Activated B cell treated with CpG ODN at 0.5 μM for 24 hours (primary cell): ENCODE measurements around the gene RBFOX2. TPM values are rescaled to one million over a fixed set of nuclear protein-coding genes. Genes with fewer than 3 reads are reported as not detected.

ENCODE experiments used
- ATAC-seq: fragments of 200-7000 bp; cut with Tn5 transposase; one replicate; pipeline ENCODE4 v1.10.0; 2021; ENCODE audit warnings: low read depth, mild to moderate bottlenecking, moderate library complexity
- CTCF ChIA-PET: fragments of 350-600 bp; sonication (Branson Sonifier 250); formaldehyde crosslinking; loops from one replicate; lab custom pipeline; 2021; ENCODE audit warnings: antibody characterized with exemption; lab: Charles Lee
- POLR2A ChIA-PET: fragments of 350-600 bp; sonication (Branson Sonifier 250); formaldehyde crosslinking; loops from one replicate; lab custom pipeline; 2021; ENCODE audit warnings: antibody characterized with exemption; lab: Charles Lee
- DNase-seq: peaks from one replicate; pipeline ENCODE4 v3.0.0; 2022
- H3K27ac Mint-ChIP-seq: one replicate; pipeline ENCODE4 v1.8.0; 2020; ENCODE audit warnings: mixed read lengths
- H3K27me3 Mint-ChIP-seq: one replicate; pipeline ENCODE4 v1.8.0; 2021; ENCODE audit warnings: mixed read lengths
- H3K36me3 Mint-ChIP-seq: one replicate; pipeline ENCODE4 v1.8.0; 2021; ENCODE audit warnings: low read depth, mixed read lengths
- H3K4me1 Mint-ChIP-seq: one replicate; pipeline ENCODE4 v1.8.0; 2021; ENCODE audit warnings: mixed read lengths
- H3K4me3 Mint-ChIP-seq: one replicate; pipeline ENCODE4 v1.8.0; 2020; ENCODE audit warnings: mild to moderate bottlenecking, mixed read lengths
- H3K9me3 Mint-ChIP-seq: one replicate; pipeline ENCODE4 v1.8.0; 2020; ENCODE audit warnings: mixed read lengths
- intact Hi-C: fragments of 100-400 bp; cut with micrococcal nuclease; formaldehyde crosslinking; loops from one replicate; pipeline ENCODE4 v1.15.1; 2024
- total RNA-seq: library from RNA; stranded (reverse); gene quantifications from 2 replicates; pipeline ENCODE4 v1.2.3, GENCODE V29; 2022
- TF ChIP-seq, protein P1 (sequence below): fragments of 200-600 bp; IDR thresholded peaks from one replicate; pipeline ENCODE4 v1.8.0; 2022; ENCODE audit warnings: antibody characterized with exemption, mild to moderate bottlenecking

Gene RBFOX2
- total RNA-seq, 1 donor from 2014 or later: not detected

DNA sequence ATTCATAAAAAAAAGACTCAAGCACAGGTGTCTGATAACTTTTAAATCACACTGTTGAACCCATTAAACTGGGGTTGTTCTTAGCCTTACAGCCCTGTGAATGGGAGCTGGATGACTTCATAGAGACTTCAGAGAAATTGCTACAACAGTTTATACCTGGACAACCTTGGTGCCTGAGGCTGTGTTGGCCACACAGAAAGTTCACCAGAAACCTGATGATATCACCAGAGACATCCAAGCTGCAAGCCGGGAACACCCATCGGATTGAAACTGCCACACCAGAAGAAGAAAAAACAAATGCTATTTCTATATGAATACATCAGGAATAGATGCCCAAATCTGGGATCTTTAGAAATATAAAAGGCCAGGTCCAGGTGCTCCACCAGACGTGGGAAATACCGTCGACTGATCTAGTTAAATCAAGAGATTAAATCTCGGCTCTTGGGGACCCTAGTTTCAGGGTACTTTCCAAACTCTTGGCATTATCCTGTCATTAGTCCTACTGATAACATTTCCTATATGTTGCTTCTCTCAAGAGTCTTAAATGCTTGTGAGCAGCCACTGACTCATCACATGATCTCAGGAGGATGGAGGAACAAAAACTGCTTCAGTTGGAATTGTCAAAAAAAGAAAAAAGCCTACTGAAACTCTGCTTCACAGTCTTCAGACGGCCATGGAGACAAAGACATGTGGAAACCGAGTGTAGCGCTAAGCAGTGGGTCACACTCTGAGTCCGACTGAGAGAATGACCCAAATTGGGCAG, 339.5 kb downstream of the RBFOX2 start:
- Mint-ChIP-seq H3K4me1 (peaks cover 15% of the 10 kb centered on the region), H3K27ac (no peak overlapping the region), H3K9me3 (no peaks in the 10 kb centered on the region), H3K4me3 (no peak overlapping the region), H3K36me3 (no peaks in the 10 kb centered on the region), H3K27me3 (peaks cover 4% of the 10 kb centered on the region)
- CTCF ChIA-PET: no interaction called here
- TF ChIP-seq, protein P1, sequence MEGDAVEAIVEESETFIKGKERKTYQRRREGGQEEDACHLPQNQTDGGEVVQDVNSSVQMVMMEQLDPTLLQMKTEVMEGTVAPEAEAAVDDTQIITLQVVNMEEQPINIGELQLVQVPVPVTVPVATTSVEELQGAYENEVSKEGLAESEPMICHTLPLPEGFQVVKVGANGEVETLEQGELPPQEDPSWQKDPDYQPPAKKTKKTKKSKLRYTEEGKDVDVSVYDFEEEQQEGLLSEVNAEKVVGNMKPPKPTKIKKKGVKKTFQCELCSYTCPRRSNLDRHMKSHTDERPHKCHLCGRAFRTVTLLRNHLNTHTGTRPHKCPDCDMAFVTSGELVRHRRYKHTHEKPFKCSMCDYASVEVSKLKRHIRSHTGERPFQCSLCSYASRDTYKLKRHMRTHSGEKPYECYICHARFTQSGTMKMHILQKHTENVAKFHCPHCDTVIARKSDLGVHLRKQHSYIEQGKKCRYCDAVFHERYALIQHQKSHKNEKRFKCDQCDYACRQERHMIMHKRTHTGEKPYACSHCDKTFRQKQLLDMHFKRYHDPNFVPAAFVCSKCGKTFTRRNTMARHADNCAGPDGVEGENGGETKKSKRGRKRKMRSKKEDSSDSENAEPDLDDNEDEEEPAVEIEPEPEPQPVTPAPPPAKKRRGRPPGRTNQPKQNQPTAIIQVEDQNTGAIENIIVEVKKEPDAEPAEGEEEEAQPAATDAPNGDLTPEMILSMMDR: no peak
- ATAC-seq: no peak
- POLR2A ChIA-PET: no interaction called here
- intact Hi-C loops: no loop called here
- no peak for DNase-seq

Other genes starting within 250 kb of the RBFOX2 start
- gene APOL3, start 131.9 kb upstream of the RBFOX2 start, total RNA-seq: 32.2 and 38.4 TPM in 2 replicates
- 0.05 TPM in 1 of 2 replicates, not detected in the other for gene APOL4, start 173.0 kb upstream of the RBFOX2 start, total RNA-seq
- gene APOL2, start 210.7 kb upstream of the RBFOX2 start, total RNA-seq: 35.7 and 38.3 TPM in 2 replicates
- gene APOL1, start 224.3 kb upstream of the RBFOX2 start, total RNA-seq: 10.4 and 10.7 TPM in 2 replicates